CD14-positive monocyte (primary cell): ENCODE results near the gene NCKAP1. TPM values are rescaled to one million over a fixed set of nuclear protein-coding genes. Genes with fewer than 3 reads are reported as not detected.

ENCODE experiments used
- DNase-seq, 3 donors: peaks; one replicate each; pipeline ENCODE4 v3.0.0-alpha.2; 2011 to 2022
- H2AFZ ChIP-seq: 2 replicates; pipeline ENCODE4 v1.6.0; 2012; ENCODE audit warnings: mild to moderate bottlenecking, low read depth, low read length, inconsistent platforms; ENCODE audit not compliant: insufficient read depth, poor library complexity, severe bottlenecking
- H3K27ac ChIP-seq, 2 donors: 1 replicate in 1 of 2; 2 replicates in 1 of 2; pipeline ENCODE4 v1.5.1; 2012 to 2013; ENCODE audit warnings: low read length in 2 of 2, control low read depth in 1 of 2, inconsistent platforms in 1 of 2, low read depth in 1 of 2, mild to moderate bottlenecking in 1 of 2
- H3K27me3 ChIP-seq, 2 donors: one replicate each; pipeline versions ENCODE4 v1.6.0 to v1.6.1; 2011 to 2013; ENCODE audit warnings: low read length in 2 of 2; ENCODE audit not compliant: control insufficient read depth in 2 of 2, insufficient read depth in 2 of 2
- H3K36me3 ChIP-seq, 2 donors: replicated peaks in 1 of 2; 1 replicate in 1 of 2; 2 replicates in 1 of 2; pipeline versions ENCODE4 v1.5.1 to v1.6.1; 2012 to 2013; ENCODE audit warnings: low read length in 2 of 2, control low read depth in 1 of 2, inconsistent platforms in 1 of 2, mild to moderate bottlenecking in 1 of 2; ENCODE audit not compliant: insufficient read depth in 2 of 2, control insufficient read depth in 1 of 2
- H3K4me1 ChIP-seq, 2 donors: 1 replicate in 1 of 2; 2 replicates in 1 of 2; pipeline versions ENCODE4 v1.5.1 to v1.6.1; 2012 to 2013; ENCODE audit warnings: low read length in 2 of 2, control low read depth in 1 of 2, inconsistent platforms in 1 of 2, mild to moderate bottlenecking in 1 of 2, moderate library complexity in 1 of 2; ENCODE audit not compliant: insufficient read depth in 2 of 2, control insufficient read depth in 1 of 2
- H3K4me2 ChIP-seq: replicated peaks from 2 replicates; pipeline ENCODE3; 2012; ENCODE audit warnings: low read length, moderate library complexity, mild to moderate bottlenecking; ENCODE audit not compliant: poor library complexity, severe bottlenecking; ENCODE audit errors: extremely low read depth
- H3K4me3 ChIP-seq, 3 experiments: fragments of 200-600 bp in 1 of 3; sonication (generic) in 1 of 3; replicated peaks in 1 of 3; 1 replicate in 2 of 3; 2 replicates in 1 of 3; pipeline ENCODE4 v1.5.1; 2011 to 2013; ENCODE audit warnings: low read length in 3 of 3, mild to moderate bottlenecking in 3 of 3, control low read depth in 2 of 3, low read depth in 2 of 3, inconsistent platforms in 1 of 3, moderate library complexity in 1 of 3
- H3K79me2 ChIP-seq: 2 replicates; pipeline ENCODE4 v1.6.0; 2012; ENCODE audit warnings: mild to moderate bottlenecking, control low read depth, inconsistent platforms, low read length, moderate library complexity; ENCODE audit not compliant: insufficient read depth
- H3K9ac ChIP-seq: 2 replicates; pipeline ENCODE4 v1.6.0; 2017; ENCODE audit warnings: low read length, mild to moderate bottlenecking; ENCODE audit not compliant: insufficient read depth, poor library complexity, severe bottlenecking
- H3K9me3 ChIP-seq, 2 donors: replicated peaks in 1 of 2; 1 replicate in 1 of 2; 2 replicates in 1 of 2; pipeline versions ENCODE4 v1.5.1 to v1.6.1; 2012 to 2013; ENCODE audit warnings: low read length in 2 of 2, control low read depth in 1 of 2; ENCODE audit not compliant: control insufficient read depth in 1 of 2, insufficient read depth in 1 of 2
- H4K20me1 ChIP-seq: 2 replicates; pipeline ENCODE4 v1.6.0; 2012; ENCODE audit warnings: mild to moderate bottlenecking, low read length, control low read depth, moderate library complexity; ENCODE audit not compliant: insufficient read depth
- H3K27ac Mint-ChIP-seq, 7 donors: one replicate each; pipeline ENCODE4 v1.8.0; 2020; ENCODE audit warnings: mild to moderate bottlenecking in 7 of 7, mixed read lengths in 7 of 7, moderate library complexity in 6 of 7, inconsistent platforms in 2 of 7
- H3K27me3 Mint-ChIP-seq, 3 donors: one replicate each; pipeline ENCODE4 v1.8.0; 2021 to 2022; ENCODE audit warnings: low read depth in 3 of 3, mild to moderate bottlenecking in 3 of 3, mixed read lengths in 3 of 3, moderate library complexity in 3 of 3, inconsistent platforms in 1 of 3
- H3K36me3 Mint-ChIP-seq, 2 donors: one replicate each; pipeline ENCODE4 v1.8.0; 2020; ENCODE audit warnings: mixed read lengths in 2 of 2, inconsistent platforms in 1 of 2, mild to moderate bottlenecking in 1 of 2
- H3K4me1 Mint-ChIP-seq: one replicate; pipeline ENCODE4 v1.8.0; 2020; ENCODE audit warnings: mild to moderate bottlenecking, mixed read lengths
- H3K4me3 Mint-ChIP-seq, 2 donors: one replicate each; pipeline ENCODE4 v1.8.0; 2020; ENCODE audit warnings: mild to moderate bottlenecking in 2 of 2, mixed read lengths in 2 of 2, moderate library complexity in 1 of 2
- H3K9me3 Mint-ChIP-seq, 7 donors: one replicate each; pipeline ENCODE4 v1.8.0; 2020 to 2022; ENCODE audit warnings: mixed read lengths in 7 of 7, mild to moderate bottlenecking in 6 of 7, moderate library complexity in 6 of 7, inconsistent platforms in 2 of 7
- WGBS: methylation state at CpG from one replicate; pipeline ENCODE4 v1.1.5; 2013; ENCODE audit warnings: missing lambda C conversion rate; ENCODE audit not compliant: insufficient coverage; 5-methylcytosine and 5-hydroxymethylcytosine counted together
- intact Hi-C, 2 donors: fragments of 100-400 bp; cut with micrococcal nuclease; formaldehyde crosslinking; loops; one replicate each; pipeline versions ENCODE4 v1.15.0 to v1.15.1; 2023
- polyA plus RNA-seq, 3 donors: library from polyadenylated mRNA; depleted of rRNA in 1 of 3; unstranded in 2 of 3; stranded (reverse) in 1 of 3; fragments of 300-500 nt in 2 of 3; fragments of >200 nt in 1 of 3; fragmentation: Illumina TruSeq in 2 of 3; gene quantifications; 1 replicate in 2 of 3; 2 replicates in 1 of 3; pipeline ENCODE4 v1.2.3, GENCODE V29; 2012 to 2021
- TF ChIP-seq, protein P1 (sequence below): fragments of 200-600 bp; IDR thresholded peaks from one replicate; pipeline ENCODE4 v1.8.0; 2022; ENCODE audit warnings: antibody characterized with exemption, mild to moderate bottlenecking

The NCKAP1 gene
- polyA plus RNA-seq, 3 donors = 0.01 TPM; not detected in 2

DNA sequence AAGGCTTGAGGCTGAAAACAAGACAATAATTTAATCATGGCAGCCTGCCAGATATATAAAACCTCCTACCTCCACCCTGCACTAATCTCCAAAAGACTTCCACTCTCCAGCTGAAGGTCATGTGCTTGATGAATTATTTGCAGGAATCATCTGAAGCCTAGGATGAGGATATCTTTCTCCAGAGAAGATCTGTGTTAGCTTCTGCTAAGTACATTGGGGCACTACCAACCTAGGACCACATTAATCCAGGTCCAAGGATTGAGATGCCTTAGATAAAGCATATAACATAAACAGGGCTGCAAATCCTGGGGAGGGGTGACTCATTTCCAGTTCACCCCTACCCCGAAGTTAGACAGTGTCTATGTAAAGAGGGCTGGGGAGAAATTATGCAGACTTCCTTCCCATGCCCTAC is 91.3 kb downstream of the NCKAP1 start:
- H3K27ac ChIP-seq = no peak overlapping the region
- no peaks in the 10 kb centered on the region for H3K9me3 ChIP-seq
- H3K4me3 ChIP-seq = no peak overlapping the region
- no peaks in the 10 kb centered on the region for H3K4me1 Mint-ChIP-seq
- no peaks in the 10 kb centered on the region for H4K20me1 ChIP-seq
- H3K4me2 ChIP-seq = no peak overlapping the region
- H3K27me3 ChIP-seq = no peaks in the 10 kb centered on the region
- no peak overlapping the region for H3K4me3 Mint-ChIP-seq
- TF ChIP-seq, protein P1, sequence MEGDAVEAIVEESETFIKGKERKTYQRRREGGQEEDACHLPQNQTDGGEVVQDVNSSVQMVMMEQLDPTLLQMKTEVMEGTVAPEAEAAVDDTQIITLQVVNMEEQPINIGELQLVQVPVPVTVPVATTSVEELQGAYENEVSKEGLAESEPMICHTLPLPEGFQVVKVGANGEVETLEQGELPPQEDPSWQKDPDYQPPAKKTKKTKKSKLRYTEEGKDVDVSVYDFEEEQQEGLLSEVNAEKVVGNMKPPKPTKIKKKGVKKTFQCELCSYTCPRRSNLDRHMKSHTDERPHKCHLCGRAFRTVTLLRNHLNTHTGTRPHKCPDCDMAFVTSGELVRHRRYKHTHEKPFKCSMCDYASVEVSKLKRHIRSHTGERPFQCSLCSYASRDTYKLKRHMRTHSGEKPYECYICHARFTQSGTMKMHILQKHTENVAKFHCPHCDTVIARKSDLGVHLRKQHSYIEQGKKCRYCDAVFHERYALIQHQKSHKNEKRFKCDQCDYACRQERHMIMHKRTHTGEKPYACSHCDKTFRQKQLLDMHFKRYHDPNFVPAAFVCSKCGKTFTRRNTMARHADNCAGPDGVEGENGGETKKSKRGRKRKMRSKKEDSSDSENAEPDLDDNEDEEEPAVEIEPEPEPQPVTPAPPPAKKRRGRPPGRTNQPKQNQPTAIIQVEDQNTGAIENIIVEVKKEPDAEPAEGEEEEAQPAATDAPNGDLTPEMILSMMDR = no peak
- no peaks in the 10 kb centered on the region for H3K36me3 Mint-ChIP-seq
- WGBS = no CpG with 5 or more reads among the region's 1 CpG
- intact Hi-C loops = no loop called here
- DNase-seq = no peak
- no peaks in the 10 kb centered on the region for H3K9me3 Mint-ChIP-seq
- H3K9ac ChIP-seq = no peak overlapping the region
- no peaks in the 10 kb centered on the region for H3K79me2 ChIP-seq
- H3K36me3 ChIP-seq = no peaks in the 10 kb centered on the region
- no peaks in the 10 kb centered on the region for H3K4me1 ChIP-seq
- no peak overlapping the region for H3K27ac Mint-ChIP-seq
- peaks cover 0 to 2% (median 0%) of the 10 kb centered on the region in 3 donors for H3K27me3 Mint-ChIP-seq
- no peak overlapping the region for H2AFZ ChIP-seq

DNA sequence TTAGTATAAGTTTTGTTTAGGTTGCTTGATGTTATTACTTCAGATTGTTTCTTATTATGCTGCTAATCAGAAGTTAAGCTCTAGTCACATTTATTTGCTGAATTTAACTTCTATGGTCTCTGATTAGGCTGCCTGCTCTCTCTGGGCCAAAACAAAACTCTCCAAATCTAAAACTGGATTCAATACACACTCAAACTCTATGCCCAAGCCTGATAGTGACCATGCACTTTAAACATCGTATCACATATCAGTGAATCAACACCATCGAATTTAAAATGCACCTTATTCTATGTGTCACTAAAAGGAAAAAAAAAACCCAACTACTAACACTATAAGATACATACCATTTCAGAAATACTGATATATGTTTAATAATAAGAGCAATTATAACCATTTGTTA is 94.9 kb downstream of the NCKAP1 start:
- DNase-seq = no peak
- intact Hi-C loops = no loop called here

More for the DNA sequence above, 94.9 kb downstream of the NCKAP1 start:
- Histone ChIP-seq H3K9me3 (no peaks in the 10 kb centered on the region), H3K79me2 (no peaks in the 10 kb centered on the region), H3K9ac (no peak overlapping the region), H3K4me3 (no peak overlapping the region), H3K36me3 (no peaks in the 10 kb centered on the region), H2AFZ (no peak overlapping the region), H3K27me3 (no peaks in the 10 kb centered on the region), H3K4me1 (no peaks in the 10 kb centered on the region), H3K4me2 (no peak overlapping the region), H4K20me1 (no peaks in the 10 kb centered on the region), H3K27ac (no peak overlapping the region)
- no peaks in the 10 kb centered on the region for H3K36me3 Mint-ChIP-seq
- TF ChIP-seq, protein P1 = no peak
- H3K9me3 Mint-ChIP-seq = no peaks in the 10 kb centered on the region
- H3K27me3 Mint-ChIP-seq = peaks cover 0 to 3% (median 2%) of the 10 kb centered on the region in 3 donors
- WGBS = no CpG with 5 or more reads among the region's 2 CpGs
- no peak overlapping the region for H3K27ac Mint-ChIP-seq
- H3K4me3 Mint-ChIP-seq = no peak overlapping the region
- no peaks in the 10 kb centered on the region for H3K4me1 Mint-ChIP-seq
